Keratinocyte (primary cell): ENCODE data around the gene FAAP20. TPM values are rescaled to one million over a fixed set of nuclear protein-coding genes. Genes with fewer than 3 reads are reported as not detected.

Experiments
- DNase-seq: peaks from one replicate; pipeline ENCODE4 v3.0.0-alpha.2; 2011; ENCODE audit warnings: low read depth, missing footprints, low spot score
- FAIRE-seq: peaks from 2 replicates; lab custom pipeline; 2011; peaks lifted over from hg19 to GRCh38; lab: Jason Lieb, UNC
- H2AFZ ChIP-seq: 2 replicates; pipeline ENCODE4 v1.6.0; 2012; ENCODE audit warnings: low read length, control low read depth, inconsistent platforms; ENCODE audit not compliant: control insufficient read depth
- H3K27ac ChIP-seq: 2 replicates; pipeline ENCODE4 v1.5.1; 2011; ENCODE audit warnings: low read length; ENCODE audit not compliant: control insufficient read depth, insufficient read depth
- H3K27me3 ChIP-seq: 3 replicates; pipeline ENCODE4 v1.6.0; 2011; ENCODE audit warnings: low read length; ENCODE audit not compliant: control insufficient read depth, insufficient read depth; ENCODE audit errors: extremely low read depth
- H3K36me3 ChIP-seq, 2 experiments: 2 replicates in 1 of 2; 3 replicates in 1 of 2; pipeline ENCODE4 v1.5.1; 2011; ENCODE audit warnings: low read length in 2 of 2, mild to moderate bottlenecking in 1 of 2; ENCODE audit not compliant: control insufficient read depth in 2 of 2, insufficient read depth in 2 of 2; ENCODE audit errors: extremely low read depth in 1 of 2
- H3K4me1 ChIP-seq: 3 replicates; pipeline ENCODE4 v1.5.1; 2011; ENCODE audit warnings: low read length; ENCODE audit not compliant: control insufficient read depth, insufficient read depth; ENCODE audit errors: extremely low read depth
- H3K4me2 ChIP-seq: 3 replicates; pipeline ENCODE4 v1.6.0; 2011; ENCODE audit warnings: low read depth, low read length; ENCODE audit not compliant: control insufficient read depth, insufficient read depth; ENCODE audit errors: extremely low read depth
- H3K4me3 ChIP-seq, 3 experiments: fragments of 200-600 bp in 1 of 3; sonication (generic) in 1 of 3; 2 replicates in 2 of 3; 3 replicates in 1 of 3; pipeline ENCODE4 v1.5.1; 2011 to 2016; ENCODE audit warnings: low read length in 3 of 3, mild to moderate bottlenecking in 3 of 3, control low read depth in 2 of 3, inconsistent platforms in 1 of 3, low read depth in 1 of 3, mixed read lengths in 1 of 3, mixed run types in 1 of 3, moderate library complexity in 1 of 3; ENCODE audit not compliant: control insufficient read depth in 2 of 3, insufficient read depth in 2 of 3; ENCODE audit errors: extremely low read depth in 1 of 3
- H3K79me2 ChIP-seq: 2 replicates; pipeline ENCODE4 v1.6.0; 2012; ENCODE audit warnings: low read length; ENCODE audit not compliant: control insufficient read depth, insufficient read depth
- H3K9ac ChIP-seq: 3 replicates; pipeline ENCODE4 v1.6.0; 2011; ENCODE audit warnings: low read length; ENCODE audit not compliant: control insufficient read depth, insufficient read depth; ENCODE audit errors: extremely low read depth
- H3K9me1 ChIP-seq: 3 replicates; pipeline ENCODE4 v1.6.0; 2011; ENCODE audit warnings: low read length; ENCODE audit not compliant: control insufficient read depth, insufficient read depth; ENCODE audit errors: extremely low read depth
- H3K9me3 ChIP-seq: 2 replicates; pipeline ENCODE4 v1.5.1; 2012; ENCODE audit warnings: low read depth, low read length; ENCODE audit not compliant: control insufficient read depth
- H4K20me1 ChIP-seq: 3 replicates; pipeline ENCODE4 v1.6.0; 2011; ENCODE audit warnings: low read length; ENCODE audit not compliant: control insufficient read depth, insufficient read depth; ENCODE audit errors: extremely low read depth
- CTCF ChIP-seq, 3 experiments: IDR thresholded peaks in 1 of 3; conservative IDR thresholded peaks in 1 of 3; optimal IDR thresholded peaks in 1 of 3; 2 replicates in 2 of 3; 3 replicates in 1 of 3; pipeline versions ENCODE3 to v1.5.1; 2011; ENCODE audit warnings: low read length in 3 of 3, mild to moderate bottlenecking in 3 of 3, moderate library complexity in 2 of 3, control low read depth in 1 of 3, inconsistent platforms in 1 of 3; ENCODE audit not compliant: insufficient read depth in 2 of 3; ENCODE audit errors: extremely low read depth in 1 of 3
- EZH2 ChIP-seq: IDR thresholded peaks from one replicate; pipeline ENCODE4 v1.6.1; 2012; ENCODE audit warnings: inconsistent platforms, mild to moderate bottlenecking, low read length, moderate library complexity
- dilution Hi-C: fragments of 300-500 bp; cut with MboI; formaldehyde crosslinking; loops from one replicate; pipeline ENCODE4 v1.7.0; 2020; ENCODE audit warnings: low sequenced_read_pairs; ENCODE audit not compliant: extremely low pct_ligation_motif_present
- polyA plus RNA-seq, 5 experiments: library from polyadenylated mRNA; depleted of rRNA in 3 of 5; stranded (reverse) in 3 of 5; stranded (forward) in 1 of 5; unstranded in 1 of 5; fragments of >200 nt; gene quantifications; 1 replicate in 1 of 5; 2 replicates in 3 of 5; 3 replicates in 1 of 5; pipeline versions ENCODE4 v1.2.1 to v1.2.3, GENCODE V29; 2011 to 2012; ENCODE audit warnings: missing spikeins in 2 of 5, low read depth in 1 of 5, low replicate concordance in 1 of 5

The FAAP20 gene
- polyA plus RNA-seq, 1 donor (not counting 4 experiments of a cell fraction or from before 2014, with no cell fraction given) = 7.3 TPM

GRCh38 chr1:2215909-2216766 is 21.6 kb upstream of the FAAP20 start:
- H3K79me2 ChIP-seq = no peaks in the 10 kb centered on the region
- dilution Hi-C loops = no loop called here
- H3K9ac ChIP-seq = no peak overlapping the region
- no peak overlapping the region for H2AFZ ChIP-seq
- H3K9me3 ChIP-seq = no peaks in the 10 kb centered on the region
- H3K27ac ChIP-seq = no peak overlapping the region
- no peak overlapping the region for H3K4me3 ChIP-seq
- no peaks in the 10 kb centered on the region for H3K27me3 ChIP-seq
- DNase-seq (no peak), FAIRE-seq (no peak)
- no peaks in the 10 kb centered on the region for H3K9me1 ChIP-seq
- H3K4me1 ChIP-seq = peaks cover 31% of the 10 kb centered on the region
- TF ChIP-seq EZH2 = no peak
- TF ChIP-seq CTCF (optimal IDR thresholded peaks at IDR 0.05 in 1 of 3, IDR thresholded peaks at IDR 0.05 in 1 of 3, conservative IDR thresholded peaks at IDR 0.05 in 1 of 3; ENCODE audit: extremely low read depth in 1 of 3, insufficient read depth in 2 of 3, low read length in 3 of 3) = no peak
- H3K4me2 ChIP-seq = no peak overlapping the region
- no peaks in the 10 kb centered on the region for H4K20me1 ChIP-seq
- no peaks in the 10 kb centered on the region for H3K36me3 ChIP-seq

- Histone ChIP-seq H3K79me2 (no peaks in the 10 kb centered on the region), H3K9me1 (no peaks in the 10 kb centered on the region), H3K36me3 (no peaks in the 10 kb centered on the region), H3K4me2 (no peak overlapping the region), H3K4me1 (peaks cover 30% of the 10 kb centered on the region), H4K20me1 (no peaks in the 10 kb centered on the region), H3K9ac (no peak overlapping the region), H2AFZ (no peak overlapping the region), H3K27me3 (no peaks in the 10 kb centered on the region), H3K9me3 (no peaks in the 10 kb centered on the region), H3K27ac (no peak overlapping the region), H3K4me3 (no peak overlapping the region)
- no peak for TF ChIP-seq EZH2
- no peak for TF ChIP-seq CTCF (optimal IDR thresholded peaks at IDR 0.05 in 1 of 3, IDR thresholded peaks at IDR 0.05 in 1 of 3, conservative IDR thresholded peaks at IDR 0.05 in 1 of 3; ENCODE audit: extremely low read depth in 1 of 3, insufficient read depth in 2 of 3, low read length in 3 of 3)
- dilution Hi-C loops = no loop called here
- DNase-seq = no peak
- no peak for FAIRE-seq
These were observed 20.8 kb upstream of the FAAP20 start for GRCh38 chr1:2215329-2215728.
